Measurements from ENCODE around the gene CNTN4. TPM values are rescaled to one million over a fixed set of nuclear protein-coding genes. Genes with fewer than 3 reads are reported as not detected.

Gene CNTN4
- total RNA-seq, 1 experiment from 2014 or later: 2.9 TPM

DNA sequence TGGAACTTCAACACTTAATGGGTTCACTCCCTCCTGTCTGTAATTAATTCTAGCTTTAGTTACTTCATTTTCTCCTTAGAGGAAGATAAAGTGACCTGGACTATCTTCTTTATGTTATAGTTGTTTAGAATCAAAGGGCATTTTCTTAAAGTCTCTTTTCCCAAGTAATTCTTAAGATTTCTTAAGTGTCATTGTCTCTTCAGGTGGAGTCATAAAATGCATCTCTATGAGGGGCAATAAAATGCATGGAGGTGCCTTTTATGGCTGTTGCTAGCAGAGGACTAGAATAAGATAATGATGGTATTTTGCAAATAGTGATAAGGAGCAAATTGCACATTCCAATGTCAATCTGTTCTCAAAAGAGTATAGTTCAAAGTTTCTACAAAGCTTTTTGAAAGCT is 34.5 kb downstream of the CNTN4 start:
- H3K9me3 Mint-ChIP-seq (ENCODE audit: low read depth, unreplicated experiment): peaks cover 14% of the 10 kb centered on the region
- BruUV-seq (replicated peaks): no TSS peak
- no peak overlapping the region for H3K4me3 Mint-ChIP-seq (ENCODE audit: low read depth, unreplicated experiment)
- no peak for DNase-seq
- no peaks in the 10 kb centered on the region for H3K27me3 Mint-ChIP-seq (ENCODE audit: unreplicated experiment)
- TF ChIP-seq CTCF (IDR thresholded peaks at IDR 0.05; ENCODE audit: unreplicated experiment): no peak
- intact Hi-C loops (cut with micrococcal nuclease; ENCODE audit: unreplicated experiment): no loop called here
- CTCF ChIA-PET: no interaction called here
- H3K27ac Mint-ChIP-seq (ENCODE audit: unreplicated experiment): no peak overlapping the region
- no peaks in the 10 kb centered on the region for H3K4me1 Mint-ChIP-seq (ENCODE audit: low read depth, unreplicated experiment)
- no peaks in the 10 kb centered on the region for H3K36me3 Mint-ChIP-seq (ENCODE audit: insufficient read depth, unreplicated experiment)

DNA sequence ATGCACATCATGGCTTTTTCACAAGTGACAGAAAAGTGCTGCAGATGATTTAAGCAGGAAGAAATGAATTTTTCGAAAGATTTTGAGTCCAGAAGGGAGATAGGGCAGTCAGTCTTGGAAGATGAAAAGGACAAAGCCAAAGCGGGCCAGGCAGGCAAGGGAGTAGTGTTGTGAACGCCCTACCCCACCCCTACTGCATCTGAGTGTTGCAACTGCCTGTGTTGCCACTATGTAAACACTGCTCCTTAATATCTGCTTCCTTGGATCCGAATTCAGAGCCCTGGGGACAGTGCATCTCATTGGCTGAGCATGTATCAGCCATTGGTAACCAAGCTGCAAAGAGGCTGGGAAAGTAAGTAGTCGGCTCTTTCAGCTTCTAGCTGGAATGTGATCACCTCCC is 39.0 kb downstream of the CNTN4 start:
- H3K4me1 Mint-ChIP-seq (ENCODE audit: low read depth, unreplicated experiment): no peaks in the 10 kb centered on the region
- H3K4me3 Mint-ChIP-seq (ENCODE audit: low read depth, unreplicated experiment): no peak overlapping the region
- intact Hi-C loops (cut with micrococcal nuclease; ENCODE audit: unreplicated experiment): no loop called here
- H3K27ac Mint-ChIP-seq (ENCODE audit: unreplicated experiment): no peak overlapping the region
- DNase-seq: no peak
- H3K36me3 Mint-ChIP-seq (ENCODE audit: insufficient read depth, unreplicated experiment): no peaks in the 10 kb centered on the region
- no TSS peak for BruUV-seq (replicated peaks)
- no peak for TF ChIP-seq CTCF (IDR thresholded peaks at IDR 0.05; ENCODE audit: unreplicated experiment)
- CTCF ChIA-PET: no interaction called here
- H3K27me3 Mint-ChIP-seq (ENCODE audit: unreplicated experiment): no peaks in the 10 kb centered on the region
- H3K9me3 Mint-ChIP-seq (ENCODE audit: low read depth, unreplicated experiment): peaks cover 15% of the 10 kb centered on the region

DNA sequence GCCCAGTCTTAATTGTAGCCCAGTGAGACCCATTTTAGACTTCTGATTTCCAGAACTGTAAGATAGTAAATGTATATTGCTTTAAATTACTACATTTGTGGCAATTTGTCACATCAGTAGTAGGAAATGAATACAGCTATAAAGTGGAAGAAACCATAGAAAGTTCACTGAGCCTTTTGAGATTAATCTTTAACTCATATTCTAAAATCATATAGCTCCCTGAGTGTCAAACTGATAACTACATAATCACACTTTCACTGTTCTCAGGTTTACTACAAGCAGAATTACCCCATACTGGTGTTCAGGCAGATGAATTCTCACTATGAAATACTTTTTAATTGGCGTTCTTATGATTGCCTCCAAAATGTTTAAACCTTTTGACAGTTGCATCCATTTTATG is 42.8 kb downstream of the CNTN4 start:
- BruUV-seq (replicated peaks): no TSS peak
- Mint-ChIP-seq H3K9me3 (ENCODE audit: low read depth, unreplicated experiment) (peaks cover 4% of the 10 kb centered on the region), H3K4me1 (ENCODE audit: low read depth, unreplicated experiment) (no peaks in the 10 kb centered on the region), H3K27me3 (ENCODE audit: unreplicated experiment) (no peaks in the 10 kb centered on the region), H3K36me3 (ENCODE audit: insufficient read depth, unreplicated experiment) (no peaks in the 10 kb centered on the region), H3K27ac (ENCODE audit: unreplicated experiment) (no peak overlapping the region), H3K4me3 (ENCODE audit: low read depth, unreplicated experiment) (no peak overlapping the region)
- intact Hi-C loops (cut with micrococcal nuclease; ENCODE audit: unreplicated experiment): no loop called here
- no peak for TF ChIP-seq CTCF (IDR thresholded peaks at IDR 0.05; ENCODE audit: unreplicated experiment)
- CTCF ChIA-PET: no interaction called here
- DNase-seq: no peak

DNA sequence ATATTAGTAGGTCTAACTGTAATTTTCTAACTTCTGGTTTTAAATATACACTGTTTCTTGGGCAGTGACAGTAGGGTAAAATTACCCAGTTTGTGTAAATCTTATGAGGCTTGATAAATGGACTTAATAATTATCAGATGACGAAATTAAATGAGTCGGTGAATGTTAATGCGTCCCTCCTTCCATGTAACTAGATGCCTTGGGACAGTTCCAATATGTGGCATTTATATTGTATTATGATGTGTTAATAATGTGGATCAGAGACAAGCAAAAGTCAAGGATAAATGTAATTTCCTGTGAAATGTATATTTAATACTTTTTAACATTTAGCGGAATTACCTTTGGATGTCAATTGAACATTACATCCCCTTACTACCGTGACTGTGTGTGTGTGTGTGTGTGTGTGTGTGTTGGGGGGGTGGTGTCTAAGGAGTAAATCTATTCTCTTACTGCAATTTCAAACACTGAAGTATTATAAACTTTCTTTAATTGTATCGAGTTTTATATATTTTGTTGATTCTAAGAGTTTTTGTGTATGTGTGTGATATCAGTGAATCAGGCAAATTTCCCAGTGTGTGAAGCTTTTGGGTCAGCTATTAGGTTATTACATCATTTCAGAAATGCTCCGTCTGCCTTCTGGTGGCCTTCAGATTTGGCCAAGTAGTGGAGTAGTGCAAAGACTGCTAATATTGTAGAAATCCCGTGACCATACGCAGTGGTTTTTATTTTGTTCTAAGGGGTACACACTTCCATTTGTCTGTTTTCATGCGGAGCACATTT is 50.1 kb downstream of the CNTN4 start:
- H3K27me3 Mint-ChIP-seq (ENCODE audit: unreplicated experiment): no peaks in the 10 kb centered on the region
- BruUV-seq (replicated peaks): no TSS peak
- no peak overlapping the region for H3K27ac Mint-ChIP-seq (ENCODE audit: unreplicated experiment)
- H3K36me3 Mint-ChIP-seq (ENCODE audit: insufficient read depth, unreplicated experiment): no peaks in the 10 kb centered on the region
- DNase-seq: no peak
- CTCF ChIA-PET: no interaction called here
- intact Hi-C loops (cut with micrococcal nuclease; ENCODE audit: unreplicated experiment): no loop called here
- no peak for TF ChIP-seq CTCF (IDR thresholded peaks at IDR 0.05; ENCODE audit: unreplicated experiment)
- no peak overlapping the region for H3K4me3 Mint-ChIP-seq (ENCODE audit: low read depth, unreplicated experiment)
- peaks cover 6% of the 10 kb centered on the region for H3K9me3 Mint-ChIP-seq (ENCODE audit: low read depth, unreplicated experiment)
- H3K4me1 Mint-ChIP-seq (ENCODE audit: low read depth, unreplicated experiment): no peaks in the 10 kb centered on the region
